Esophagus muscularis mucosa (tissue), 4 donors: ENCODE measurements around the gene RASSF1. TPM values are rescaled to one million over a fixed set of nuclear protein-coding genes. Genes with fewer than 3 reads are reported as not detected.

Experiments
- DNase-seq: peaks from one replicate; pipeline ENCODE4 v3.0.0-alpha.2; 2017; ENCODE audit errors: extremely low spot score
- H3K27ac ChIP-seq, 4 donors: fragments of 200-600 bp; sonication (generic); replicated peaks in 1 of 4; 1 replicate in 3 of 4; 2 replicates in 1 of 4; pipeline ENCODE4 v1.5.1; 2016 to 2019; ENCODE audit warnings: mild to moderate bottlenecking in 1 of 4
- H3K27me3 ChIP-seq, 4 donors: fragments of 200-600 bp; sonication (generic); one replicate each; pipeline versions ENCODE4 v1.5.1 to v1.6.0; 2016 to 2019
- H3K36me3 ChIP-seq, 4 donors: fragments of 200-600 bp; sonication (generic); one replicate each; pipeline ENCODE4 v1.5.1; 2016 to 2019
- H3K4me1 ChIP-seq, 4 donors: fragments of 200-600 bp; sonication (generic); one replicate each; pipeline ENCODE4 v1.5.1; 2016 to 2019
- H3K4me3 ChIP-seq, 4 donors: fragments of 200-600 bp; sonication (generic); 1 replicate in 2 of 4; 2 replicates in 2 of 4; pipeline ENCODE4 v1.5.1; 2016 to 2019; ENCODE audit warnings: mild to moderate bottlenecking in 4 of 4, moderate library complexity in 1 of 4
- H3K9me3 ChIP-seq, 4 donors: fragments of 200-600 bp; sonication (generic); 1 replicate in 3 of 4; 2 replicates in 1 of 4; pipeline ENCODE4 v1.5.1; 2016 to 2019
- EP300 ChIP-seq: sonication (generic); formaldehyde crosslinking; IDR thresholded peaks from one replicate; pipeline ENCODE4 v1.6.1; 2017; ENCODE audit warnings: antibody characterized with exemption
- POLR2A ChIP-seq: fragments of 450-650 bp; IDR thresholded peaks from one replicate; pipeline ENCODE4 v1.6.1; 2017; ENCODE audit warnings: antibody characterized with exemption, moderate library complexity, mild to moderate bottlenecking, low read depth
- POLR2AphosphoS5 ChIP-seq, 2 donors: sonication (generic); formaldehyde crosslinking; IDR thresholded peaks; one replicate each; pipeline ENCODE4 v1.6.1; 2017; ENCODE audit warnings: antibody characterized with exemption in 2 of 2
- WGBS: methylation state at CpG from one replicate; pipeline ENCODE4 v1.1.5; 2018; 5-methylcytosine and 5-hydroxymethylcytosine counted together
- intact Hi-C: fragments of 100-400 bp; cut with DNase I; formaldehyde crosslinking; loops from one replicate; pipeline ENCODE4 v1.15.1; 2023
- total RNA-seq, 4 donors: library from RNA; depleted of rRNA; stranded (reverse); fragments of >200 nt; gene quantifications; one replicate each; pipeline versions ENCODE4 v1.1.0 to v1.2.1, GENCODE V29; 2016
- TF ChIP-seq, protein P1 (sequence below), 3 experiments: fragments of 200-600 bp in 2 of 3; fragments of 450-650 bp in 1 of 3; sonication (generic) in 2 of 3; IDR thresholded peaks; one replicate each; pipeline ENCODE4 v1.5.1; 2017 to 2019; ENCODE audit warnings: antibody characterized with exemption in 3 of 3, mild to moderate bottlenecking in 2 of 3, moderate library complexity in 1 of 3

The RASSF1 gene
- total RNA-seq, 4 donors from 2014 or later, result 28.7 to 44.2 (median 33.2) TPM

DNA sequence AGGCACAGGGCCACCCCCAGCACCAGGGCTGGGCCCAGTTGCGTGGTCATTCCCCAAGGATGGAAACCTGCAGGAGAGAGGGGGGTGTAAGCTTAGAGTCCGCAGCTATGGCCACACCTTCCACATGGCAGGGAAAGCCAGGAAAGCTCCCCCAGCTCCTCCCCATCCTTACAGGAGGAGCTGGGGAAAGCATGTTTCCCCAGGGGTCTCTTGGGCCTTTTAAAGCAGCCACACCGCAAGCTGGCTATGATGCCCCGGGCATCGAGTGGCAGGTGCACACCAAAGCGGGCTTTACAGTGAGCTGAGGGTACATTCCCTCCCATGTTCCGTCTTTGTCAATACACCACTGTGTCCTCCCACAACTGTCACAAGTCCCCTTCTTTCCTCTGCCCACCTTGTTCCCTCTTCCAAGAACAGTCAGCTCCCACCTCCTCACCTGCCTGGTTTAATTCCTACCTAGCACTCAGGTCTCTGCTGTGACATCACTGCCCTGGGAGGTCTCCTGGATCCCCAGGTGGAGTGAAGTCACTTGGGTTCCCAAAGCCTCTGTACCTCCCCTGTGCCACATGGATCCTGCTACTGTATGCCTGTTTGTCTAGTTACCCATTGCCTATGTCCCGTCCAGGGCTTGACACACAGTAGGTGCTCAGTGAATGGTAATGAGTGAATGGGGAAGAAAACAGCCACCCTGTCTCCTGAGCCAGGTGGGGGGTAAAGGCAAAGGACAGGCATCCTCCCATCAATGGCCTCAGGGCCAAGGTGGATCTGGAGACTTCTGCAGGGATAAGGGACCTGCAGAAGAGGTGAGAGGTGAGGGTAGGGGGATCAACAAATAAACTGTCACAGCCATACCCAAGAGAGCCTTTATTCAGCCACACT lies 44.8 kb downstream of the RASSF1 start:
- Histone ChIP-seq H3K4me3 (no peak overlapping the region), H3K27me3 (no peaks in the 10 kb centered on the region), H3K9me3 (no peaks in the 10 kb centered on the region), H3K4me1 (peaks cover 40 to 55% (median 47%) of the 10 kb centered on the region in 4 donors), H3K36me3 (peaks cover 0 to 9% (median 0%) of the 10 kb centered on the region in 4 donors), H3K27ac (no peak overlapping the region)
- 82% methylated on average over 6 of the region's 8 CpGs for WGBS
- intact Hi-C loops, result no loop called here
- TF ChIP-seq EP300, result no peak
- no peak for TF ChIP-seq POLR2AphosphoS5 (IDR thresholded peaks at IDR 0.05)
- TF ChIP-seq, protein P1, sequence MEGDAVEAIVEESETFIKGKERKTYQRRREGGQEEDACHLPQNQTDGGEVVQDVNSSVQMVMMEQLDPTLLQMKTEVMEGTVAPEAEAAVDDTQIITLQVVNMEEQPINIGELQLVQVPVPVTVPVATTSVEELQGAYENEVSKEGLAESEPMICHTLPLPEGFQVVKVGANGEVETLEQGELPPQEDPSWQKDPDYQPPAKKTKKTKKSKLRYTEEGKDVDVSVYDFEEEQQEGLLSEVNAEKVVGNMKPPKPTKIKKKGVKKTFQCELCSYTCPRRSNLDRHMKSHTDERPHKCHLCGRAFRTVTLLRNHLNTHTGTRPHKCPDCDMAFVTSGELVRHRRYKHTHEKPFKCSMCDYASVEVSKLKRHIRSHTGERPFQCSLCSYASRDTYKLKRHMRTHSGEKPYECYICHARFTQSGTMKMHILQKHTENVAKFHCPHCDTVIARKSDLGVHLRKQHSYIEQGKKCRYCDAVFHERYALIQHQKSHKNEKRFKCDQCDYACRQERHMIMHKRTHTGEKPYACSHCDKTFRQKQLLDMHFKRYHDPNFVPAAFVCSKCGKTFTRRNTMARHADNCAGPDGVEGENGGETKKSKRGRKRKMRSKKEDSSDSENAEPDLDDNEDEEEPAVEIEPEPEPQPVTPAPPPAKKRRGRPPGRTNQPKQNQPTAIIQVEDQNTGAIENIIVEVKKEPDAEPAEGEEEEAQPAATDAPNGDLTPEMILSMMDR (IDR thresholded peaks at IDR 0.05), result no peak
- TF ChIP-seq POLR2A, result no peak
- no peak for DNase-seq

DNA sequence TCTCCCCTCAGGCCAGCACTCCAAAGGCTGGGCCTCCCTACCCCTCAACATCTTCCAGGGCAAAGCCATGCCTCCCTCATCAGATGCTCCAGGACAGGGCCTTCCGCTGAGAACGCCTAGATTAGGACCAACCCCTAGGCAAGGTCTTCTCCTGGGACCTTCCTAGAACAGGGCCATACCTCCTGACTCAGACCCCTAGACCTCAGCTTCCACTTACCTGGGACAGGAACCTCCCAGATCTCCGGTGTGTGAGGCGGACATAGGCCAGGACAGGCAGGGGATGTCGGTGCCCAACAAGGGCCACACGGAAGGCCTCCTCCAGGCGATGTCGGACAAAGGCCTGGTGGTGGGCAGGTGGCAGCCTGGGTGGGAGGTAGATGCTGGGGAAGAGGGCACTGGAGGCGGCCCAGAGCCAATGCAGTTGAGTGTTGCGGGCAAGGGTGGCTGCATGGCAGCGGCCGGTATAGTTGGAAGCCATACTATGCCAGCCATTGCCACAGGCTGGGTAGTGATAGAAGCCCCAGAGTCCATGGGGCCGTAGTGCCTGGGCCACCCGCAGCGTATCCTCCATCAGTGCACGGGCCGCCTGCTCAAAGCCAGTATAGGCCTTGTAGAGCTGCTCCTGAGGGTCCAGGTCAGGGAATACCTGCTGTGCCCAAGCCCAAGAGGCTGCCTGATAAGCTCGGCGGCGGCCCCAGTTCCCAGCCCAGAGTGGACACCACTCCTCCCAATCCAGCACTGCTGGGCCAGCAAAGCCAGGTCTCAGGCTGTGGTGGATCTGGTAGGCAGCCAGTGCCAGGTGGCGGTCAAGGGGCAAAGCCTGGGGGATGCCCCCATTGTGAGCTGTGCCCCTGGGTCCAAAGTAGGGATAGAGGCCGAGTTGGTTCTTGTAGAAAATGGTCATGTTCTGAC lies 45.9 kb downstream of the RASSF1 start:
- intact Hi-C loops, result no loop called here
- Histone ChIP-seq H3K4me3 (no peak overlapping the region), H3K27me3 (no peaks in the 10 kb centered on the region), H3K27ac (no peak overlapping the region), H3K36me3 (peaks cover 8 to 17% (median 9%) of the 10 kb centered on the region in 4 donors), H3K9me3 (no peaks in the 10 kb centered on the region), H3K4me1 (peaks cover 33 to 55% (median 44%) of the 10 kb centered on the region in 4 donors)
- 92% methylated on average over 22 of the region's 22 CpGs for WGBS
- TF ChIP-seq POLR2AphosphoS5 (IDR thresholded peaks at IDR 0.05), result no peak
- TF ChIP-seq EP300, result no peak
- TF ChIP-seq, protein P1 (IDR thresholded peaks at IDR 0.05), result no peak
- TF ChIP-seq POLR2A, result no peak
- no peak for DNase-seq

DNA sequence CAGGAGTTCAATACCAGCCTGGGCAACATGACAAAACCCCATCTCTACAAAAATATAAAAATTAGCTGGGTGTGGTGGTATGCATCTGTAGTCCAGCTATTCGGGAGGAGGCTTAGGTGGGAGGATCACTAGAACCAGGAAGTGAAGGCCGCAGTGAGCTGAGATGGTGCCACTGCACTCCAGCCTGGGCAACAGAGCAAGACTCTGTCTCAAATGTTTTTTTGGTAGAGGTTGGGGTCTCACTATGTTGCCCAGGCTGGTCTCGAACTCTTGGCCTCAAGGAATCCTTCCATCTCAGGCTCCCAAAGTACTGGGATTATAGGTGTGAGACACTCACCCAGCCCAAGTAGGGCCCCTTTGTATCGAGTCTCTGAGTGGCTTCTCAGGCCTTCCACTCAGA lies 46.5 kb downstream of the RASSF1 start:
- intact Hi-C loops, result no loop called here
- Histone ChIP-seq H3K9me3 (no peaks in the 10 kb centered on the region), H3K27ac (no peak overlapping the region), H3K36me3 (peaks cover 14 to 24% (median 15%) of the 10 kb centered on the region in 4 donors), H3K4me1 (peaks cover 32 to 54% (median 42%) of the 10 kb centered on the region in 4 donors), H3K27me3 (no peaks in the 10 kb centered on the region), H3K4me3 (no peak overlapping the region)
- TF ChIP-seq, protein P1 (IDR thresholded peaks at IDR 0.05), result no peak
- TF ChIP-seq EP300 (no peak), POLR2A (no peak), POLR2AphosphoS5 (IDR thresholded peaks at IDR 0.05) (no peak)
- no peak for DNase-seq
- WGBS, result 100% methylated on average over 4 of the region's 4 CpGs

DNA sequence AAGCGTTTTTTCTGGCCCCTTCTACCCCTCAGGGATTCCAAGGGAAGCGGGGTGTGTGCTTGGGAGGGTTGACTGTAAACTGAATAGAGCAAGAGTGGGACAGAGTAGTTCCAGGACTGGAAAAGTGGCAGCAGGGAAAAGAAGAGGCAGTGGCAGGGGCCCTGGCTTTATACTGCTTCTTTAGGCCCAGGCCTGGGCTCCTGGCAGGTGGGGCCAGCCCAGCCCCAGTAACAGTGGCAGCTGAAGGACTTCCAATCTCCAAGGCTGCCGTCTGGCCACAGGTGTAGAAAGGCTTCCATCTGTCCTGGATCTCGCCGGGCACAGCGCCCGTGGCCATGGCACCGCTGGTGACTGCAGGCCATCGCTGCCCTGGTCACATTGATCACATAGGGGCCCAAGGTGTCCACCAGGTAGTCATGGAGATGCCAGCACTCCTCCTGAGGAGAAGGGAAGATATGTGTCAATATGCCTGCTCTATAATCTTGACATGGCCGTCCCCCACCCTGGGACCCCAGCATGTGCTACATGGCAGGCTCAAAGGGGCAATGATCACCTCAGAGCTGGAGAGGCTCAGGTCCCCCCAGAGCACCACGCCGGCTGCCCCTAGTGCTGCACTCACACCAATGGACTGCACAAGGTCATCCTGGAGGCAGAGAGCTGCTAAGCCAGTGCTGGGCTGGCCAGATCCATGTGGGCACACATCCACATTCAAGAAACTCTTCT lies 47.4 kb downstream of the RASSF1 start:
- Histone ChIP-seq H3K27ac (peak overlapping the region; percentile 87 to 95 (median 92)), H3K4me3 (peak overlapping the region; percentile 82 to 99 (median 94)), H3K27me3 (no peaks in the 10 kb centered on the region), H3K36me3 (peaks cover 23 to 32% (median 24%) of the 10 kb centered on the region in 4 donors), H3K9me3 (no peaks in the 10 kb centered on the region), H3K4me1 (peaks cover 25 to 46% (median 34%) of the 10 kb centered on the region in 4 donors)
- TF ChIP-seq POLR2AphosphoS5 (IDR thresholded peaks at IDR 0.05) (no peak), POLR2A (no peak), EP300 (no peak)
- TF ChIP-seq, protein P1 (IDR thresholded peaks at IDR 0.05), result no peak
- intact Hi-C loops, result no loop called here
- WGBS, result 72% methylated on average over 10 of the region's 12 CpGs
- no peak for DNase-seq
